GM19043 (cell line): ENCODE data around the gene SPINK1.
"Not testable (repeated sequence)": the region's sequence is repeated elsewhere in the genome, so short reads cannot be mapped to it uniquely, and the experiment has no call there.

Source experiments
- ATAC-seq: cut with Tn5 transposase; IDR thresholded peaks from one replicate; pipeline ENCODE4 v1.9.1; 2021; ENCODE audit warnings: low read depth; ENCODE audit not compliant: unreplicated experiment

Gene SPINK1, protein sequence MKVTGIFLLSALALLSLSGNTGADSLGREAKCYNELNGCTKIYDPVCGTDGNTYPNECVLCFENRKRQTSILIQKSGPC

DNA sequence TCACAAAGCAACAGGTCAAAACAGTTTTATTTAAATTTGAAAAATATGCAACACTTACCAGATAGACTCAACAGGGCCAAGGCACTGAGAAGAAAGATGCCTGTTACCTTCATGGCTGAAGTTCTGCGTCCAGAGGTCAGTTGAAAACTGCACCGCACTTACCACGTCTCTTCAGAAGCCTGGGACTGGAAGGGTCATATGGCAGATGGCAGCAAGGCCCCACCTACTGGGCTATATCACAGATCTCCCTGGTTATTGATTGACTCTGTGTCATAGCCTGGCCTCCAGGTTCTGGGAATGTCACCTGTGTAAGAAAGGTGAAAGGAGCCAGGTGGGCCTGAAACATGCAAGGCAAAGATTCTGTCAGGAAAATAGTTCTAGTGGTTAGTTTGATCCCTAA is at the start of gene SPINK1:
Gene SPINK1, minus strand, starts transcription at position 207 of the 400 bp plus-strand sequence. Its CDS starts 94 bp downstream, at position 113.
- ATAC-seq: no peak

DNA sequence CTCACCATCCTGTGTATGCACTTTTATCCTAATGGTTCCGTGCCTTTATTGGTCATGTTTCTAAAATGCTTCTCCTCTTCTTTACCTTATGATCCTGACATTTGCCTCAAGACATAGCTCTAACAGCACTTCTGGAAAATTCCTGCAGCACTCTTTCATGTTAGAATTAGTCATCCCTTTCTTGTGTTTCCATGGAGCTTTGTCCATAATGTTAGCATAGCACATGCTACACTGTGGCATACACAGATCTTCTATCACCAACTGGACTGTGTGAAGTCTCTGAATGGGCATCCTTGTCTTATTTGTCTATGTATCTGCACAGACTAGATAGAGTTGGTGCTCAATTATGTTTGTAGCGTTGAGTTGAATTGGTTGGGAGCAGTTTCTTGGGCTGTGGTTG is 49.0 kb upstream of the SPINK1 start:
- no peak for ATAC-seq

DNA sequence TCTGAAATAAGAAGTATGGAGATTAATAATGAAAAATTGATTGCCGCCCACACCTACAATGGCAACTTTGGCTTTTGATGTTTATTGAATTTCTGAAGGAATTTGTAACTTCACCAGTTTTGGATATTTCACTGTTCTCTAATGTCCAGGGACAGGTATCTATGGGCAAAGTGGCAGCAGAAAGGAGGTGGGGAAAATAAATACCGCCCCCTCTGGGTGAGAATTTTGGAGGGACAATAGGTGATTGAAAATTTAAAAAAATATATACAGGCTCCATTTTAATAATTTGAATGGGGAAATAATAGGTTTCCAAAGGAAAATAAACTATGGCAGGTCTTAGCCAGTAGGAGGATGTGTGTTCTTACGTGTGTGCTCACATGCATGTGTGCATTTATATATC is 48.3 kb upstream of the SPINK1 start:
- ATAC-seq: no peak

DNA sequence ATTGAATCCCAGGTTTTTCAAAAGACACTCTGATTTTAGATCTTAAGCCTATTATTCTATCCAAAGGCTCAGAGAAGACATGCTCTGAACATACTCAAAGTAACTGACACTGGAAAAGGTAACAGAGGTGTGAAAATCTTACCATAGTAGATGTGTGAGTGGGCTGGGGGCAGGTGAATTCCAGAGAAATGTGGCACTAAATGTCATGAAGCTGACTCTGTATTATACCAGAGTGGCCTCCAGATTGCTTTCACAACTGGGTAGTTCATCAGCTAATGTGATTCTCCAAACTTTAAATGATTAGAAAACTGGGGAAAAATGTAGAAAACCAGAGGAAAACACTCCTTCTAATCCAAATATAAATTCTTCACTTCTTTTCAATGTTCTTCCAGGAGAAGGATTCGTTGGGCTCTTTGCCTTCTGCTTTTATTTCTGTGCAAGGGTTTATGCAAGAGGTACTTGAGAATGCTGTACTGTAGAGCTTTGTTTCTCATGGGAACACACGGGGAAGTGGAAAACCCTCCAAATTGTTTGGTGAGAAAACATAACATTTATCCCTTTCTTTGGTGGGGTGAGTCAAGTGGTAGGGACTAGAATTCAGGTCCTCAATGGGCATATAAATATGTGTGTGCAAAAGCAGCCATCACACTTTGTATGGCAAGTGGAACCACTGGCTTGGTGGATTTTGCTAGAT is 46.7 kb upstream of the SPINK1 start, which contains the start of gene SCGB3A2:
Gene SCGB3A2, plus strand, starts transcription at position 646 of the 694 bp plus-strand sequence. CDS start 93 bp downstream, outside the sequence.
- no peak for ATAC-seq

DNA sequence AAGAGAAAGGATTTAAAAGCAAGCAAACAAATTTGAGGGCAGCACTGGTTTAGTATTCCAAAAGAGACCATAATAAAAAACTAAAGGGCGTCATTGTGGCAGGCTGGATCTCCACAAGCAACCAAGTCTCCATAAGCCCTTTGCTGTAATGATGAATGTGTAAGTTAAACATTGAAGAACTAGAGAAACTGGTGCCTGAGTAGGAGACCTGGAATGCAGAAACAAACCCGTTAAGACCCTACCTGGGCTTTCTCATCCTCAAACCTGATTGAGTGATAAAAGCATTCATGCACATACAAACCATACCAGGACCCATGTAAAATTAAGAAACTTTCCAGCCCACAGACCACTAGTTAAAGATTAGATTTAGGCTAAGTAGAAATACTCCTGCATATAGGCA is 45.2 kb upstream of the SPINK1 start:
- ATAC-seq: no peak

DNA sequence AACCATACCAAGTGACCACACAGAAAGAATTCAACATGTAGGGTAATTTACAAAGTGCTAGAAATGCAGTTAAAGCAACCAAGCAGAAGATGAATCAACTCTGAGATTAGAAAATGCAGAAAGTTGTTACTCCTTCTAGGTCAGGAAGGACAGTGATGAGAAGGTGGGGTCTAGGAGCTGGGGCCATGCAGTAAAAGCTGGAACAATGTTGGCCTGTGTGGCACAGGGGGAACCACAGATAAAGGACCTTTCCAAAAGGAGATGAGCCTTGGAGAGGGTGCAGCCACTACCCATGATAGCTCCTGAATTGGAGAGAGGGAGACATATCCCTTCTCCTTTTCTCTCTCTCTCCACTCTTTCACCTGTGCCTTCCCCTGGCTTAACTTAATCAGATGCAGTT is 44.7 kb upstream of the SPINK1 start:
- ATAC-seq: no peak

DNA sequence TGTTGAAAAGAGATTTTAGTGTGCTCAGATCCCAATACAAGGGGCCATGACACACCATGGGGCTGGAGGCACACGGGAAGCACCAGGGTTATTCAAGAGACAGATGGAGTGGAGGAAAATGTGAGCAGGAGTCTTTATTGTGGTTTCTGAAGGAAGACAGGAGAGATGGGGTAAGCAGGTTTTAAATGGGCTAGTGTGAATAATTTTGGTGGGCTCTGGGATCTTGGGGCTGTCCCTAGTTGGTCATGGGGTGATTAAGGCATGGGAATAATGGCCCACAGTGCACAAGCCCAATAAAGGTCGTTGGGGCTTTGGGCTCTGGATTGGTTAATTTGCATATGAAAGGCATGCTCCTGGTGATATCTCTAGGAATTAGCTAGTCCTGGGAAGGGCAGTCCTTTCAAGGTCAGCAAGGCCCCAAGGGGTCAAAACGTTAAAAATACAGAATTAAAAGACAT is 43.5 kb upstream of the SPINK1 start:
- no peak for ATAC-seq

DNA sequence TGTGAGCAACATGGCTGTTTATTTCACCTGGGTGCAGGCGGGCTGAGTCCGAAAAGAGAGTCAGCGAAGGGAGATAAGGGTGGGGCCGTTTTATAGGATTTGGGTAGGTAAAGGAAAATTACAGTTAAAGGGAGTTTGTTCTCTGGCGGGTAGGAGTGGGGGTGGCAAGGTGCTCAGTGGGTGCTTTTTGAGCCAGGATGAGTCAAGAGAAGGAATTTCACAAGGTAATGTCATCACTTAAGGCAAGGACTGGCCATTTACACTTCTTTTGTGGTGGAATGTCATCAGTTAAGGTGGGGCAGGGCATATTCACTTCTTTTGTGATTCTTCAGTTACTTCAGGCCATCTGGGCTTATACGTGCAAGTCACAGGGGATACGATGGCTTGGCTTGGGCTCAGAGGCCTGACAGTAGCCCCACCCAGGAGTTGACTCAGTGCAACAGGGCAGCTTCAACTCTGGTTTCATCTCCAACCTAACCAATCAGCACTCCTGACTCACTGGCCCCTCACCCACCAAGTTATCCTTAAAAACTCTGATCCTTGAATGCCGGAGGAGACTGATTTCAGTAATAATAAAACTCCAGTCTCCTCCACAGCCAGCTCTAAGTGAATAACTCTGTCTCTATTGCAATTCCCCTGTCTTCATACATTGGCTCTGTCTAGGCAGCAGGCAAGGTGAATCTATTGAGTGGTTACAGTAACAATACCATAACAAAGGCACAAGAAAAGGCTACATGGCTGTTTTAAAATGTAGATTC is 42.8 kb upstream of the SPINK1 start:
- ATAC-seq: not testable (repeated sequence)

DNA sequence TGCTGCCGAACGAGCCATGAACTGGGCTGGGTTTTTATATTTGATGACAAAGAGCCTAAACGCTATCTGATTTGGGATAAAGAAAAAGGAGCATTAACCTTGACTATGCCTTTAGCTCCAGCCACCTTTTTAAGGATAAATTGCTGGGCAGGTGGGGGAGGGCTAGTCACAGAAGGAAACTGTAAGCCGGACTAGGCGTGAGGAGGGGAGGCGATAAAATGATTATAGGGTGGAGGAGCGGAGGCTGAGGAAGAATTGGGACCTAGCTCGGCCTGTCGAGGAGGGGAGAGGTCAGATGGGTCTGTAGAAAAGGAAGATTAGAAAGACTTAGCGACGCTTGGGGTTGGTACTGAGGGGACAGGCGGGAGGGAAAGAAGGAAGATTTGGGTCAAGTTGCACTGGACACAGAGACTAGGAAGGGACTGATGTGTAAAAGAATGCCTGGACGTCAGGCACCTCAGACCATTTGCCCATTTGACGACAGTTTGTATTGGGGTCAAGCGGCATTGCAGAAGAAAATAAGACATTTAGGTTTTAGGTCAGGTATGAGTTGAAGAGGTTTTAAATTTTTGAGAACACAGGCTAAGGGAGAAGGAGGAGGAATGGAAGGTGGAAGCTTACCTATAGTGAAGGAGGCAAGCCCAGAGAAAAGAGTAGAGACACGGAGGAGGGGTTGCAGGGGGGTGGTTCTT is 41.4 kb upstream of the SPINK1 start:
- not testable (repeated sequence) for ATAC-seq

DNA sequence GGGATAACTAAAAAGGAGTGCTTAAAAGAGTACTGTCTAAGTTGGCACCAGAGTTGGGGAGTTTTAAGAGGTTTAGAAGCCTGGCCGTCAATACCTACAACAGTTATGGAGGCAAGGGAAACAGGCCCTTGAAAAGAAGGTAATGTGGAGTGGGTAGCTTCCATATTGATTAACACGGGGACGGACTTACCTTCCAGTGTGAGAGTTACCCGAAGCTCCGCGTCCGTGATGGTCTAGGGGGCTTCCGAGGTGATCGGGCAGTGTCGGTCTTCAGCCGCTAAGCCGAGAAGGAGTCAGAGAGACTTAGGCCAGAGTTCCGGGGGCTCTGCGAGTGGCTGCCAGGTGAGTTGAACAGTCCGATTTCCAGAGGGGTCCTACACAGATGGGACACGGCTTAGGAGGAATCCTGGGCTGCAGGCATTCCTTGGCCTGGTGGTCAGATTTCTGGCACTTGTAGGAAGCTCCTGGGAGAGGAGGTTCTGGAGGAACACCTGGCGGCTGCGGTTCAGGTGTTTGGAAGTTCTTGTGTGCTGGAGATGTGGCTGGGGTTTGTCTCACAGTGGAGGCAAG is 40.6 kb upstream of the SPINK1 start:
- not testable (repeated sequence) for ATAC-seq

DNA sequence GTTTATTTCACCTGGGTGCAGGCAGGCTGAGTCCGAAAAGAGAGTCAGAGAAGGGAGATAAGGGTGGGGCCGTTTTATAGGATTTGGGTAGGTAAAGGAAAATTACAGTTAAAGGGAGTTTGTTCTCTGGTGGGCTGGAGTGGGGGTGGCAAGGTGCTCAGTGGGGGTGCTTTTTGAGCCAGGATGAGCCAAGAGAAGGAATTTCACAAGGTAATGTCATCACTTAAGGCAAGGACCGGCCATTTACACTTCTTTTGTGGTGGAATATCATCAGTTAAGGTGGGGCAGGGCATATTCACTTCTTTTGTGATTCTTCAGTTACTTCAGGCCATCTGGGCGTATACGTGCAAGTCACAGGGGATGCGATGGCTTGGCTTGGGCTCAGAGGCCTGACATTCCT is 38.4 kb upstream of the SPINK1 start:
- not testable (repeated sequence) for ATAC-seq

DNA sequence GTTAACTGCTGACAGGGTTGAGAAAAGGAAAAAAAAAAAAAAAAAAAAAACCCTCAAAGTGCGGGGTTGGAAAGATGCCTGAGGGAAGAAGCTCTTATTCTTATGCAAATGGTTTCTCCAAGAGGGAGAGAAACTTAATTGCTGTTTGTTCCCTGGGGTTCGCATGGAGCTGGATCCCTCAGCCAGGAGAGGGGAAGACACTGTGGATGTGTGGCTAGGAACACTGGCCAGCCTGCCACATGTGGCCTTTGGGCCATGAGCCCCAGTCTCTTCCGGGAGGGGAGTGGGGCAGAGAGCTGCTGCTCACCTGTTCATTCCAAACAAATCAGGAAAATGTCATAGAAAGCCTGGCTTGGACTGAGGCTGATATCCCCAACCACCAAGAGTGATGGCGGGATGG is 37.6 kb upstream of the SPINK1 start:
- ATAC-seq: no peak

DNA sequence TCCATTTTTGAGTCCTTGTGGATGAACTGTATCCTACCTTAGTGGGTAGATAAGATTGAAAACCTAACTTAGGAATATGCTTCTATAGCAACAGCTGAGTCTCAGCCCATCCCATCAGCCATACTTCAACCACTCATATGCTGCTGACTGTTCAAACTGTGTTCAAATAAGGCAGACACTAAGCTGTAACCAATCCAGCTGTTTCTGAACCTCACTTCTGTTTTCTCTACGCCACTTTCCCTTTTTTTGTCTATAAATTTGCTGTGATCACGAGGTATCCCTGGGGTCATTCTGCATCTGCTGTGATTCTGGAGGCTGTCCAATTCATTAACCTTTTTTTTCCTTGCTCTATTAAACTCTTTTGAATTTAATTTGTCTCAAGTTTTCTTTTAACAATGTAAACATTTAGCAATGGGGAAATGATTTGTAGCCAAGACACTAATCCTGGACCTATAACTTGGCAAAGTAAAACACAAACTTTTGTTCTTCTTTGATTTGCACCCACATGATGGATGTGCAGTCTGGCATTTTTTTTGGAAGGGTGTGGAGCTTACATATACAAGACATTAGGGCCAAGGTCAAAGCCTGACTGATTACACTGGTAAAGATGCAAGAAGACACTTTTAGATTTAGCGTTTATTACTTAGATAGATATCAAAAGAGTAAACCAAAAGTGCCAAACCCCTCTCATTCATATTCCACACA is 32.1 kb upstream of the SPINK1 start:
- ATAC-seq: no peak

DNA sequence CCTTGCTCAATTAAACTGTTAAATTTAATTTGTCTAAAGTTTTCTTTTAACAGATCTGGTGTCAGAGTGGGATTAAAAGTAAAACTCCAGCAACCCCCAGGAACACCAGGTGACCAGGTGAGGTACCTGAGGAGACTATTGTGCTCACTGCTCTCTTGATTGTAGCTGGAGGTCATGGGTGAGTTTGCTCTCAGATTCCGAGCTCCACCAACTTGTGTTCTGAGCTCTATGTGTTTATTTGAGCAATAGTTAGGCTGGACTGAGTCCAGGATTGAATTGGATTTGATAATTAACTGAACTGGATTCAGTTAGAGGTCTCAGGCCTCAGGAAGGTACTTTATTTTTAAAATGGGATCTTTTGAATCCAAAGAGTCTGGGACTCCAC is 29.2 kb upstream of the SPINK1 start:
- no peak for ATAC-seq

DNA sequence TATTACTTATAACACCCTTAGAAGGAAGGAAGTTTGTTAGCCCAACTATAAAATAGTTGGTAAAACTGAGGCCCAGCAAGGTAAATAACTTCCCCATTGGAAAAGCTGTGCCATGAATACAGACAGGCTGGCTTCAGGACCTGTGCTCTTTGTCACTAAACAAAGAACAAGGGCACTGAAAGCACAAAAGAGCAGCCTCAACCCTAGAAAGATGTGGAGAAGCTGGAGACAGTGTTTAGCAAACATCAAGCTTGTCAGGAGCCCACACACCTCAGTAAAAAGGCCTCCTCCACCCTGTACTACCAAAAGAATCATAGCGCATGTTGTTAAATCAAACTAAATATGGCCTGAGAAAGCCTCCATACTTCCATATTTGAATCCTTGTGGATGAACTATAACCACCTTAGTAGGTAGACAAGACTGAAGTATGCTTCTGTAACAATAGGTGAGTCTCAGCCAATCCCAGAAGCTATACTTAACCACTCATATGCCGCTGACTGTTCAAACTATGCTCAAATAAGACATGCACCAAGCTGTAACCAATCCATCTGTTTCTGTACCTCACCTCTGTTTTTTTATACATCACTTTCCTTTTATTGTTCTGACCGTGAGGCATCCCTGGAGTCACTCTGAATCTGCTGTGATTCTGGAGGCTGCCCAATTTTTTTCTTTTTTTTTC is 28.6 kb upstream of the SPINK1 start:
- no peak for ATAC-seq

DNA sequence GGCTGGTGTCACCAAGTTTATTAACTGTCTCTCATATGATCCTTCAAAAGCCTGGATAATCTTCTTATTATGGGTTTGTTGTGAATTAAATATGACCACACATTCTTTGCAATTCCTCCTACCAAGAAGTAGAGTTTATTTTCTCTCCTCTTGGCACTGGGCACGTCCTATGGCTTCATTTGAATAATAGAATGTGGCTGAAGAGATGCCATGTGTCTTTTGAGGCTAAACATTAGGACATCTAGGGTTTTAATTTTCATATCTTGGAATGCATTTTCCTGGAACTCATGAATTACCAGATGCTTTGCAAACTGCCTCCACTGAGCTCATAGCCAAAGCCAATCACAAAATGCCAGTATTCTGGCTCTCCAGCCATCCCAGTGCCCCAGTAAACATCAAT is 27.1 kb upstream of the SPINK1 start:
- ATAC-seq: no peak

DNA sequence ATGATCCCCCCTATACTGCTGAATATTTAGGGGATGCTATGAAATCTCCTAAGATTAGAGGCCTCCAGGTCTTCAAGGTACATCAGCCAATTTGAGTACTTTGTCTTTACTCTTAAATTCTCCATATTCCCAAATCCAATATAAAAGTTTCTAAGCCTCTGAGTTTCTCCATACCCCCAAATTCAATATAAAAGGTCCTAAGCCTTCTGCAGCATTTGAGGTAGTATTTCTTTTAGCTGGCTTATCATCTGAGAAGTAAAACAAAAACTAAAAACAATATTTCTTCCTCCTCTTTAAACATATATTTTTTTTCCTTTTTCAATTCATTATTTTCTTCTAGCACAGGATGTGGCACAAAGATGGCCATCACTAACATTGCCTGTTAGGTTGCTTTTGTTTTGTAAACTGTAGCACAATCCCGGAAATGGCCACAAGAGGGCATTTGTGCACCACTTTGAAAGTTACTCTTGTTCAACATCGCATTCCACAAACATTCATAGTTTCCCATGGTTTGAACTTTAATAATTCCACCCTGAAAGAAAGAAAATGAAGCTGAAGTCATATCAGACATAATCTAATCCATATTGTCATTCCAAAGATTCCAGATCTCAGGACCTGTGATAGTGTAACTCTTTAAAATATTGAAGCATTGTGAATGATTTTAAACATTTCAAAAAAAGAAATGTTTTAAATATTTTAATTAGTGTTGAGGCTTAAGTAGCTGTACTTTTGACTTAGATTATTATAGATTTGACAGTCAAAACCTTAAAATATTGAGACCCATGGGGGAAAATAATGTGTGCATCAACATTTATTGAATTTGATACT is 26.0 kb upstream of the SPINK1 start:
- ATAC-seq: peak; percentile 93

DNA sequence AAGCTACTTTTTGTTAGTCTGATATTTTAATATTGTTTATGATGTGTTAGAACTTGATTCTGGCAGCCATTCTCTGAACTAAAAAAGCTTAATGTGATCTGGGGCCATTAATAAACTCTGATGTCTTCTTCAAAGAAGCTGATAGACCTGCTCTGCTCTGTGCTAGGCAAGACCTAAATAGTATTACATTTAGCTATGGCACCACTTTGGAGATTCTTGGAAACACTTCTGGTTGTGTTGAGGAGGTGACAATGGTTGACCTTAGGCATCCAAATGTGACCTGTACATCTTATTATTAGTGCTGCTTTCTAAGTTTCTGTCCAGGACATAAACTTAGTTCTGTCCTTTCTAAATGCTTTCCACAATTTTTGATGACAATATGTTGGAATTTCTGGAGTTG is 25.3 kb upstream of the SPINK1 start:
- ATAC-seq: no peak

DNA sequence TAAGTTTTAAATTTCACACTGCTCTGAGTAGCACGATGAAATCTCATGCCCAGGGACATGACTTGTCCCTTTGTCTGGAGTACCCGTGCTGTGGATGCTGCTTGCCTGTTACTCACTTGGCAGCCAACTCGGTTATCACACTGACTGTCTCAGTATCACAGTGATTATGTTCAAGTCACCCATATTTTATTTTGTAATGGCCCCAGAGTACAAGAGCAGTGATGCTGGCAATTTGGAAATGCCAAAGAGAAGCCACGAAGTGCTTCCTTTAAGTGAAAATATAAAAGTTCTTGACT is 24.3 kb upstream of the SPINK1 start:
- ATAC-seq: no peak
